Natural killer cell (primary cell): Measurements from ENCODE around the gene ADIG. TPM values are rescaled to one million over a fixed set of nuclear protein-coding genes. Genes with fewer than 3 reads are reported as not detected.

ENCODE experiments used
- ATAC-seq, 3 donors: fragments of 150-1000 bp in 2 of 3; fragments of 200-7000 bp in 1 of 3; cut with Tn5 transposase; 1 replicate in 1 of 3; 2 replicates in 2 of 3; pipeline ENCODE4 v1.10.0; 2021; ENCODE audit warnings: mild to moderate bottlenecking in 2 of 3, moderate library complexity in 2 of 3
- DNase-seq, 2 donors: peaks; one replicate each; pipeline versions ENCODE4 v3.0.0 to v3.0.0-alpha.2; 2013 to 2021; ENCODE audit warnings: mixed read lengths in 1 of 2
- H3K27ac ChIP-seq: one replicate; pipeline ENCODE4 v1.5.1; 2013; ENCODE audit warnings: mild to moderate bottlenecking, low read length
- H3K27me3 ChIP-seq: one replicate; pipeline ENCODE4 v1.6.1; 2013; ENCODE audit warnings: low read length; ENCODE audit not compliant: control insufficient read depth, insufficient read depth
- H3K36me3 ChIP-seq: one replicate; pipeline ENCODE4 v1.6.1; 2013; ENCODE audit warnings: low read length; ENCODE audit not compliant: control insufficient read depth, insufficient read depth
- H3K4me1 ChIP-seq: one replicate; pipeline ENCODE4 v1.6.1; 2013; ENCODE audit warnings: low read length; ENCODE audit not compliant: control insufficient read depth, insufficient read depth
- H3K4me3 ChIP-seq: one replicate; pipeline ENCODE4 v1.5.1; 2013; ENCODE audit warnings: low read length
- H3K9me3 ChIP-seq: one replicate; pipeline ENCODE4 v1.6.1; 2013; ENCODE audit warnings: low read length; ENCODE audit not compliant: control insufficient read depth, insufficient read depth
- H3K27ac Mint-ChIP-seq, 2 donors: one replicate each; pipeline ENCODE4 v1.8.0; 2022; ENCODE audit warnings: mild to moderate bottlenecking in 2 of 2, mixed read lengths in 2 of 2, moderate library complexity in 1 of 2
- H3K27me3 Mint-ChIP-seq, 2 donors: one replicate each; pipeline ENCODE4 v1.8.0; 2022; ENCODE audit warnings: low read depth in 2 of 2, mixed read lengths in 2 of 2
- H3K36me3 Mint-ChIP-seq: one replicate; pipeline ENCODE4 v1.8.0; 2022; ENCODE audit warnings: mixed read lengths
- H3K4me1 Mint-ChIP-seq, 2 donors: one replicate each; pipeline ENCODE4 v1.8.0; 2022; ENCODE audit warnings: mixed read lengths in 2 of 2
- H3K4me3 Mint-ChIP-seq: one replicate; pipeline ENCODE4 v1.8.0; 2022; ENCODE audit warnings: mild to moderate bottlenecking, moderate library complexity, mixed read lengths
- H3K9me3 Mint-ChIP-seq, 2 donors: one replicate each; pipeline ENCODE4 v1.8.0; 2022; ENCODE audit warnings: mixed read lengths in 2 of 2
- WGBS: methylation state at CpG from one replicate; pipeline ENCODE4 v1.1.7; 2013; ENCODE audit warnings: missing lambda C conversion rate; ENCODE audit not compliant: insufficient coverage; 5-methylcytosine and 5-hydroxymethylcytosine counted together
- intact Hi-C: fragments of 100-400 bp; cut with micrococcal nuclease; formaldehyde crosslinking; loops from one replicate; pipeline ENCODE4 v1.14.2; 2022
- total RNA-seq, 4 donors: library from RNA; stranded (reverse); fragments of 120-200 nt in 1 of 4; gene quantifications; one replicate each; pipeline versions ENCODE4 v1.2.3 to v1.2.4, GENCODE V29; 2013 to 2022
- TF ChIP-seq, protein P1 (sequence below): fragments of 200-600 bp; IDR thresholded peaks from one replicate; pipeline ENCODE4 v1.8.0; 2022; ENCODE audit warnings: antibody characterized with exemption

ADIG gene
- total RNA-seq, 3 donors from 2014 or later (not counting 1 experiment from before 2014, with no cell fraction given): not detected

DNA sequence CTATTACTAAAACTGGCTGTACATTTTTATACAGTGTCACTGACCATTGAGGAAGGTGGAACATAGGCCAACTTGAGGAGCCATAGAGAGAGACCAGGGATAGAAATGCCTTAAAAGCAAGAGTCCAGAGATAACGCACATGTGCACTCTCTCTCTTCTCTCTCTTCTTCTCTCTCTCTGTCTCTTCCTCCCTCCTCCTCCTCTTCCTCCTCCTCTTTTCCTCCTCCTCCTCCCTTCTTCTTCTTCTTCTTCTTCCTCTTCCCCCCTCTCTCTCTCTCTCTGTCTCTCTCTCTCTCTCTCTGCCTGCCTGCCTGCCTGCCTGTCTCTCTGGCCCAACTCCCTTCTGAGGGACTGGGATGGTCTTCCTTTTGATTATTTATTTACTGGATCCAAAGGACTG, 16.3 kb upstream of the ADIG start:
- Histone ChIP-seq H3K4me3 (no peak overlapping the region), H3K27me3 (no peaks in the 10 kb centered on the region), H3K27ac (no peak overlapping the region), H3K36me3 (peaks cover 77% of the 10 kb centered on the region), H3K4me1 (no peaks in the 10 kb centered on the region), H3K9me3 (no peaks in the 10 kb centered on the region)
- intact Hi-C loops: no loop called here
- Mint-ChIP-seq H3K36me3 (peaks cover 15% of the 10 kb centered on the region), H3K9me3 (no peaks in the 10 kb centered on the region), H3K4me3 (no peak overlapping the region), H3K27ac (no peak overlapping the region), H3K4me1 (peaks cover 0 to 7% of the 10 kb centered on the region in 2 donors), H3K27me3 (no peaks in the 10 kb centered on the region)
- DNase-seq (no peak), ATAC-seq (no peak)
- TF ChIP-seq, protein P1, sequence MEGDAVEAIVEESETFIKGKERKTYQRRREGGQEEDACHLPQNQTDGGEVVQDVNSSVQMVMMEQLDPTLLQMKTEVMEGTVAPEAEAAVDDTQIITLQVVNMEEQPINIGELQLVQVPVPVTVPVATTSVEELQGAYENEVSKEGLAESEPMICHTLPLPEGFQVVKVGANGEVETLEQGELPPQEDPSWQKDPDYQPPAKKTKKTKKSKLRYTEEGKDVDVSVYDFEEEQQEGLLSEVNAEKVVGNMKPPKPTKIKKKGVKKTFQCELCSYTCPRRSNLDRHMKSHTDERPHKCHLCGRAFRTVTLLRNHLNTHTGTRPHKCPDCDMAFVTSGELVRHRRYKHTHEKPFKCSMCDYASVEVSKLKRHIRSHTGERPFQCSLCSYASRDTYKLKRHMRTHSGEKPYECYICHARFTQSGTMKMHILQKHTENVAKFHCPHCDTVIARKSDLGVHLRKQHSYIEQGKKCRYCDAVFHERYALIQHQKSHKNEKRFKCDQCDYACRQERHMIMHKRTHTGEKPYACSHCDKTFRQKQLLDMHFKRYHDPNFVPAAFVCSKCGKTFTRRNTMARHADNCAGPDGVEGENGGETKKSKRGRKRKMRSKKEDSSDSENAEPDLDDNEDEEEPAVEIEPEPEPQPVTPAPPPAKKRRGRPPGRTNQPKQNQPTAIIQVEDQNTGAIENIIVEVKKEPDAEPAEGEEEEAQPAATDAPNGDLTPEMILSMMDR: no peak
- WGBS: 100% methylated on average over 1 of the region's 1 CpG

DNA sequence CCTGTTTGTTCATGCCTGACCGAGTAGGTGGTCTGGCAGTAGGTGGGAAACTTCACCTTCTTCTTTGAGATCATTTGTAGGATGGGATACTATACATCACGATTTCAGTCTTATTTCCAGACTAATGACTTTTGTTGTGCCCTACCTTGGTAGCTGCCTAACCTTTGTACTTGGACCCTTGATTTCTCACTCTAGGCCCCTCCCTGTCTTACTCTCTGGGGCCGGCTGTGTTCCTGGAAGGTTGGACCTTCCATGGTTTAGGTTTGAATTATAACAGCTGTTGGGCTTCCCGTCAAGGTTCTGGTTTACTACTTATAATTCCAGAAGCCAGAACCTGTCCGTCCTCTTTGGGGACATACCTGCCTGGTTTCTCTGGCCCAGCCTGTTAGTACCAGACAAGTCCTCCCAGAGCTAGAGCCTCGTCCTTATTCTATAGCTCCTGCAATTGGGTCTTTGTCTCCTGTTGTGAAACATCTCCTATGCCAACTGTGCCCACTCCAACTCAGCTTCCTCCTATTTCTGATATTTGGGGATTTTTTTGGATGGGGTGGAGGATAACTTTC, 14.9 kb upstream of the ADIG start:
- TF ChIP-seq, protein P1: no peak
- no peak for DNase-seq
- H3K9me3 ChIP-seq: no peaks in the 10 kb centered on the region
- 98% methylated on average over 5 of the region's 6 CpGs for WGBS
- peaks cover 21% of the 10 kb centered on the region for H3K36me3 Mint-ChIP-seq
- H3K27ac Mint-ChIP-seq: no peak overlapping the region
- H3K4me3 ChIP-seq: no peak overlapping the region
- no peak for ATAC-seq
- no peaks in the 10 kb centered on the region for H3K27me3 Mint-ChIP-seq
- H3K4me1 ChIP-seq: no peaks in the 10 kb centered on the region
- intact Hi-C loops: no loop called here
- no peak overlapping the region for H3K27ac ChIP-seq
- peaks cover 77% of the 10 kb centered on the region for H3K36me3 ChIP-seq
- H3K4me1 Mint-ChIP-seq: no peaks in the 10 kb centered on the region
- no peaks in the 10 kb centered on the region for H3K27me3 ChIP-seq
- H3K4me3 Mint-ChIP-seq: no peak overlapping the region
- no peaks in the 10 kb centered on the region for H3K9me3 Mint-ChIP-seq

DNA sequence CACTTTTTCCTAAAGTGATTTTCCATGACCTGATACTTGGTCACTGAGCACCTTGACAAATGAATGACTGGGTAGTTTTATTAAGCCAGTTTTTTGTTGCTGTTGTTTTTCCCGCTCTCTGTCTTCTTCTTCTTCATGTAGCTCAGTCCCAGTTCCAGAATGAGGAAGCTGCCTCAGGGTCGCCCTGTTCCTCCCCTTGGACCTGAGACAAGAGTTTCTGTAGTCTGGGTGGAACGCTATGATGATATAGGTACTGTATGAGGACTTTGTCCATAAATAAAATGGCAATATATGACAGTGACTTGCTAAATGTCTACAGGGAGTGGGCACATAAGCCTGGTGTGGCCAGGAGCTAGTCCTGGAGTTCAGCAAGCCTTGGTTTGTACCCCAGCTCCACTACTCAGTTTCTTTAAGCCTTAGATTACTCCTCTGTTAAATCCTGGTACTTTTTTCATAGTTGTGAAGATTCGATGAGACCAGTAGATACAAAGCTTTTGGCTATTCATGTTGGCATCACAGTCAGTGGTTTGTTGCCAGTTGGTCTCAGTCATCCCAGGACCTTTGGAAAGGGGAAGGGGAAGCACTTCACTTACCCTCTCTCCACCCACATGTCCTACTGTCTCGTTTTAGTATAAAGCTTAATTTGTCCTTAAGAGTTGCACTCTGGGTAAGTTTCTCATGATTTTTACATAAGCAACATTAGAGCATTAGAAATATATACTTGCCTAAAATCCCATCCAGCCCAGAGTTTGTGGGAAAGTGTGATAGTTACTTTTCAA, 11.1 kb upstream of the ADIG start:
- Mint-ChIP-seq H3K36me3 (peaks cover 34% of the 10 kb centered on the region), H3K27ac (no peak overlapping the region)
- no peak overlapping the region for H3K27ac ChIP-seq

More for the DNA sequence above, 11.1 kb upstream of the ADIG start:
- Mint-ChIP-seq H3K9me3 (no peaks in the 10 kb centered on the region), H3K4me3 (no peak overlapping the region), H3K27me3 (no peaks in the 10 kb centered on the region), H3K4me1 (no peaks in the 10 kb centered on the region)
- no peak for DNase-seq
- Histone ChIP-seq H3K36me3 (peaks cover 84% of the 10 kb centered on the region), H3K27me3 (no peaks in the 10 kb centered on the region), H3K4me3 (no peak overlapping the region), H3K4me1 (no peaks in the 10 kb centered on the region), H3K9me3 (no peaks in the 10 kb centered on the region)
- intact Hi-C loops: no loop called here
- no peak for ATAC-seq
- TF ChIP-seq, protein P1: no peak
- 96% methylated on average over 4 of the region's 5 CpGs for WGBS
